Brain microvascular endothelial cell (primary cell): Measurements from ENCODE around the gene GNA14.
"Not testable (repeated sequence)": the region's sequence is repeated elsewhere in the genome, so short reads cannot be mapped to it uniquely, and the experiment has no call there.

ENCODE experiments used
- DNase-seq: peaks from one replicate; pipeline ENCODE4 v3.0.0-alpha.2; 2020
- H3K27ac ChIP-seq: fragments of 250-450 bp; sonication (Bioruptor Pico); 2 replicates; pipeline ENCODE4 v1.5.1; 2020; ENCODE audit warnings: mild to moderate bottlenecking, moderate library complexity
- H3K27me3 ChIP-seq: fragments of 250-450 bp; sonication (Bioruptor Pico); replicated peaks from 2 replicates; pipeline ENCODE4 v1.5.1; 2020; ENCODE audit warnings: mild to moderate bottlenecking
- H3K36me3 ChIP-seq: fragments of 250-450 bp; sonication (Bioruptor Pico); replicated peaks from 2 replicates; pipeline ENCODE4 v1.5.1; 2020; ENCODE audit warnings: mild to moderate bottlenecking
- H3K4me3 ChIP-seq: 2 replicates; pipeline ENCODE4 v1.5.1; 2011; ENCODE audit warnings: low read depth, mild to moderate bottlenecking, control low read depth, low read length, moderate library complexity
- CTCF ChIP-seq: IDR thresholded peaks from 2 replicates; pipeline ENCODE4 v1.5.1; 2011; ENCODE audit warnings: low read depth, mild to moderate bottlenecking, moderate library complexity, low read length, control low read depth, inconsistent platforms; ENCODE audit errors: missing control alignments
- in situ Hi-C: cut with HindIII; loops from 2 replicates; pipeline ENCODE4 v1.10.0; 2017; ENCODE audit warnings: low sequenced_read_pairs, low pct_ligation_motif_present

GNA14 gene

GRCh38 chr9:77588271-77588937 lies 59.7 kb downstream of the GNA14 start:
- no peak overlapping the region for H3K4me3 ChIP-seq
- TF ChIP-seq CTCF: no peak
- peak; percentile 71 for DNase-seq
- in situ Hi-C loops: no loop called here
- H3K27me3 ChIP-seq: no peaks in the 10 kb centered on the region
- H3K36me3 ChIP-seq: no peaks in the 10 kb centered on the region
- H3K27ac ChIP-seq: no peak overlapping the region

GRCh38 chr9:77587851-77588250 lies 60.3 kb downstream of the GNA14 start:
- TF ChIP-seq CTCF: no peak
- Histone ChIP-seq H3K4me3 (no peak overlapping the region), H3K36me3 (no peaks in the 10 kb centered on the region), H3K27ac (no peak overlapping the region), H3K27me3 (no peaks in the 10 kb centered on the region)
- DNase-seq: no peak
- in situ Hi-C loops: no loop called here

- Histone ChIP-seq H3K27ac (no peak overlapping the region), H3K27me3 (no peaks in the 10 kb centered on the region), H3K4me3 (no peak overlapping the region), H3K36me3 (no peaks in the 10 kb centered on the region)
- TF ChIP-seq CTCF: no peak
- DNase-seq: no peak
- in situ Hi-C loops: no loop called here
These were observed 61.1 kb downstream of the GNA14 start for GRCh38 chr9:77587042-77587441.

- TF ChIP-seq CTCF: no peak
- H3K27me3 ChIP-seq: no peaks in the 10 kb centered on the region
- in situ Hi-C loops: no loop called here
These were observed 61.5 kb downstream of the GNA14 start for GRCh38 chr9:77586591-77586990.

GRCh38 chr9:77585335-77585786 lies 62.8 kb downstream of the GNA14 start:
- TF ChIP-seq CTCF: no peak
- Histone ChIP-seq H3K27me3 (no peaks in the 10 kb centered on the region), H3K36me3 (no peaks in the 10 kb centered on the region), H3K27ac (no peak overlapping the region), H3K4me3 (no peak overlapping the region)
- DNase-seq: no peak
- in situ Hi-C loops: no loop called here

More at GRCh38 chr9:77586591-77586990, 61.5 kb downstream of the GNA14 start:
- Histone ChIP-seq H3K36me3 (no peaks in the 10 kb centered on the region), H3K27ac (no peak overlapping the region), H3K4me3 (no peak overlapping the region)
- no peak for DNase-seq

DNA sequence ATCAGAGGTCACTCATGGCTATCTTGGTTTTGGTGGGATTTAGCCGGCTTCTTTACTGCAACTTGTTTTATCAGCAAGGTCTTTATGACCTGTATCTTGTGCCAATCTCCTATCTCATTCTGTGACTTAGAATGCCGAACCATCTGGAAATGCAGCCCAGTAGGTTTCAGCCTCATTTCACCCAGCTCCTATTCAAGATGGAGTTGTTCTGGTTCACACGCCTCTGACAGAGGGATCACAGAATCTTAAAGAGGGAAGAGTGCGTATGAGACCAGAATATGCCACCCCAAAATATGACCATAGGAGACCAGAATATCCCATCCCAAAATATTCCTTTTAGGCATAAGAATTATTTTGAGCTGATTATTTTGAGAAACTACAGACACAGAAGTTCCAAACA lies 63.2 kb downstream of the GNA14 start:
- H3K4me3 ChIP-seq, H3K27me3 ChIP-seq, H3K27ac ChIP-seq, H3K36me3 ChIP-seq, in situ Hi-C loops, DNase-seq: not testable (repeated sequence)
